GM18870 (cell line): ENCODE results near the gene MED27.
"Not testable (repeated sequence)": the region's sequence is repeated elsewhere in the genome, so short reads cannot be mapped to it uniquely, and the experiment has no call there.

Experiments
- ATAC-seq: cut with Tn5 transposase; IDR thresholded peaks from one replicate; pipeline ENCODE4 v1.9.1; 2021; ENCODE audit warnings: moderate library complexity; ENCODE audit not compliant: unreplicated experiment

Gene MED27

GRCh38 chr9:132020272-132020671, 59.4 kb downstream of the MED27 start:
- ATAC-seq, result no peak

- ATAC-seq, result no peak
Measured at GRCh38 chr9:132019702-132020101, 60.0 kb downstream of the MED27 start.

GRCh38 chr9:132018957-132019405, 60.7 kb downstream of the MED27 start:
- no peak for ATAC-seq

- ATAC-seq, result no peak
Measured at GRCh38 chr9:132016456-132016855, 63.2 kb downstream of the MED27 start.

DNA sequence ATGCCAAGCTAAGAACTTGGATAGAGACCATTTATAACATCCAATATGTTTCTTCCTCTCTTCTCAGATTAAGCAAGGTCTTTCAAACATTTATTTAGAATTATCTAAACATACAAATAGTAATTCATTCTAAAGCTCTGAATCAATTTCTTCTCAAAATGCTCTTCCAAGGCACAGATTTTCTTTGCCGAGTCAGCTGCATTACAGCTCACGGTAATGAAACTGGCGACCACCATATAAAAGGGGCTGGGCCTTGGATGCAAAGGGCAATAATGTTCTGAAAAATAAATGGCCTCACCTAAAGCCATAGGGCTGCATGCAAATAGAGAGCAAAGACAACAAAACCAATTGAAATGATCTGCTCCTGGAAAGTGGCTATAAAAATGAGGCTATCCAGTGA, 63.8 kb downstream of the MED27 start:
- no peak for ATAC-seq

GRCh38 chr9:132014218-132014805, 65.4 kb downstream of the MED27 start:
- no peak for ATAC-seq

GRCh38 chr9:132012704-132013357, 66.8 kb downstream of the MED27 start:
- no peak for ATAC-seq

- ATAC-seq, result no peak
Measured at GRCh38 chr9:132011896-132012295, 67.8 kb downstream of the MED27 start.

GRCh38 chr9:132011309-132011708, 68.4 kb downstream of the MED27 start:
- ATAC-seq, result no peak

DNA sequence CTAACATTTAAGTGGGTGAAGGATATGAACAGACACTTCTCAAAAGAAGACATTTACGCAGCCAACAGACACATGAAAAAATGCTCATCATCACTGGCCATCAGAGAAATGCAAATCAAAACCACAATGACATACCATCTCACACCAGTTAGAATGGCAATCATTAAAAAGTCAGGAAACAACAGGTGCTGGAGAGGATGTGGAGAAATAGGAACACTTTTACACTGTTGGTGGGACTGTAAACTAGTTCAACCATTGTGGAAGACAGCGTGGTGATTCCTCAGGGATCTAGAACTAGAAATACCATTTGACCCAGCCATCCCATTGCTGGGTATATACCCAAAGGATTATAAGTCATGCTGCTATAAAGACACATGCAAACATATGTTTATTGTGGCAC, 69.5 kb downstream of the MED27 start:
- ATAC-seq, result not testable (repeated sequence)

GRCh38 chr9:132008855-132009812, 70.5 kb downstream of the MED27 start:
- no peak for ATAC-seq

GRCh38 chr9:132008184-132008803, 71.4 kb downstream of the MED27 start:
- ATAC-seq, result no peak

DNA sequence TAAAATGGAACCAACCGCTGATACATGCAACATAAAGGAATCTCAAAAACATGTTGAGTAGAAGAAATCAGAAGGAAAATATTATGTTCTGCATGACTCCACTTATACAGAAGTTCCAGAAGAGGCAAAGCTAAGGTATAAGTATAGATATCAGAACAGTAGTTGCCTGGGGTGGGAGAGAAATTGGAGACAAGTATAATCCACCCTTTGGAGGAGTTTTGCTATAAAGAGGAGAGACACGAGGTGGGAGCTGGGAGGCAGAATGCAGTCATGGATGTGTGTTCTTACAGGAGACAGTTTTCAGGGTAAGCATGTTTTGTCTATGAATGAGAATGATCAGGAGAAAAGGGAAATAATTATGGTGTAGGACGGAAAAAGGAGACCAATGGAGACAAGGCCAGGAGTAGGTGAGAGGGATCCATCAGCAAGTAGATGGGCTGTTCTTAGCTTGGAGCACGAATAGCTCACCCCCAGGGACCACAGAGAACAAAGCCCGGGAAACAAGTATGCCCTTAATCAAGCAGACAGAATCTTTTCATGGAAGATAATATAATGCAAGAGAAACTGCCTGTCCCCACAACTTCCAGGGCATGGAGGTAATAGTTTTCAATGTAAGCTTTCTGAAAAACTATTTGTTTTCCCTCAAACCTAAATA, 72.2 kb downstream of the MED27 start:
- no peak for ATAC-seq

DNA sequence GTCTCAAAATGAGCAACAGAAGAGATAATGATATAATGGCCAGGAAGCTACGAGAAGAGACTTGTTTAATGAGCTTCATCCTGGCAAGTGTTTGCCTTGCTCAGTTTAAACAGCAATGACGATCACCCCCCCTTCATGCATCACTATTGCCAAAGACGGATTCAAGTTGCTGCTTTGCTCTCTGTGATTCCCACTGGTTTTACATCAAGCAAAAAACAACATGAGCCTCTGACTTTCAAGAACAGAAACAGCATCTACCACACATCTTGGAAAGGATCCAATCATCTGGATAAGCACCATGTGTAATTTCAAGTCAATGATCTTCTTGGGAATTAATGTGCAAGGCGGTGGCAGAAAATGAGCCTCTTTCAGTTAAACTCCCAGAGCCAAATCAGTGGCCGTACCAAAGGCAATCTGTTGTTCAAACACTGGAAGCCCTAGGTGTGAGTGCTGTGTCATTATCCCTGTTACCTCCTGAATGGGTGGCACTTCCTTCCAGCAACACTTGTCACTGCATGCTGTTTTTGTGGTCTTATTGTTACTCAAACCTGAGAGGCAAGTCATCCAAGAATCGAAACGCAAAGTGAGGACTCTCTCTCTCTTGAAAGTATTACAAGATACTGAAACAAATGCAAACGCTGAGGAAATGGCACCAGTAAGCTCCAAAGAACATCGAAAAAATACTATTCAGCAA, 72.8 kb downstream of the MED27 start:
- peak; percentile 74 for ATAC-seq

DNA sequence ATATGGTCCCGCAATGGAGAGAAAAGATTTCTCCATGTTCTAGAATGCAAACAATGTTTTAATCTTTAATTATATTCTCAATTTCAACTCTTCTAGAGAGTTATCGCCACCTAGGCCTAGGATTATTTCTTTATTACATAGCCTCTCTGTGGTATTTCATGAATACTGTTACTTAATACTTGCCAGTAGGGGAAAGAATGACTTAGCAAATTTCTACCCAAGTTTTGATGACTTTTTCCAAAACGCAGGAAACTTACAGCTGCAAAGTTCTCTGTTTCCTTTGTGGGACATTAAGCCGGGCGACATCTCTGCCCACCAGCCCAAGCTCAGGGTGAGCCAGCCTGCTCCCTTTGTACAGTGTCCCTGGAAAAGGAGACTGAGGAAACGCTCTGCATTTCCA, 73.8 kb downstream of the MED27 start:
- no peak for ATAC-seq

DNA sequence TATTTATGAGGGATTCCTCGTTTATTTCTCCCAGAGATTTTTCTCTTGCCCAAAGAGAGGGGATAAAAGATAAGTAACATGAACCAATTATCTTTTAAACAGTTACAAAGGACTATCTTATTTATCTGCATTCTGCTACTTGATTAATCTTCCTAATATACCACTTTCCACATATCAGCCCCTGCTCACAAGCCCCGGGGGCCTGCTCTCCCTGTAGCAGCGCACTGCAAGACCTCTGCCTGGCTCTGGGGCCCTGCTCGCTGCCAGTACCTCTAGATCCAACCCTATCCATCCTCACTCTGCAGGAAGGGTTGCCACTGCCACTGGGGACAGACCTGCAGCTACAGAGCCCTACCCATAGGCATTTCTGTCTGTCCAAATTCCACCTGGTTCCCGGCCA, 75.3 kb downstream of the MED27 start:
- no peak for ATAC-seq

- no peak for ATAC-seq
Measured at GRCh38 chr9:132003896-132004295, 75.8 kb downstream of the MED27 start.

DNA sequence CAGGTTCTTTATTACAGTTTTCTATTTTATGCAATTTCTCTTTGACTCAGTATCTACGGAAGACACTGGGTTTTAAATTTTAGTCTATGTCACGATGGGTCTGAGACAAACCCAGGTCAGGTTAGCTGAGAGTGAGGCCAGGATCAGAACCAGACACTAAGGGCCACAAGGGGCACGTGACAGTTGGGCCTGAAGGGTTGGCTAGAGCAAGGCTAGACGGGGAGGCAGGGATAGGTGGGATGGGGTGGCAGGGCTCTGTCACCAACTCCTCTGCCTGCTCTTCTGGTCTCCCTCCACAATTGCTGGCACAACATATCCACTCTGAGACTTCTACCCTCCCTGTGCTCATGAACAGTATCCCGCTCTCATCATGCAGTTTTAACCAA, 76.4 kb downstream of the MED27 start:
- no peak for ATAC-seq

- ATAC-seq, result no peak
Measured at GRCh38 chr9:132002643-132003318, 76.9 kb downstream of the MED27 start.

DNA sequence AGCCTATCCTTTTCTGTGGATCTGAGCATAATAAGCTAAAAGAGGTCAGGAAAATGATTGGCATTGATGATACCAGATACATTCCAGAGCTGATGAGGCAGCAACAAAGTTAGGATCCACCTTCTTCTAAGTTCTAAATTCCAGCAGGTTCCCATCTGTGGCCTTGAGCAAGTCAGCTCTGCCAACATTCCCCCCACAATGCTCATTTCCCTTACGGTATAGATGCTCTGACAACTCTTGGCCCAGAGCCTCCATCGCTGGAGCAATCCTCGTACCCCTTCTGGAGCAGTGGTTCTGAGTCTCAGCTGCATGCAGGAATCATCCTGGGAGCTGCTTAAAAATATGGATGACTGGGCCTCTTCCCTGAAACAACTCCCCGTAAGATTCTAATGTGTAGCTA, 78.1 kb downstream of the MED27 start:
- no peak for ATAC-seq
